Neural crest cell (in vitro differentiated cells): ENCODE results near the gene DNAJC30. TPM values are rescaled to one million over a fixed set of nuclear protein-coding genes. Genes with fewer than 3 reads are reported as not detected.
"Not testable (repeated sequence)": the region's sequence is repeated elsewhere in the genome, so short reads cannot be mapped to it uniquely, and the experiment has no call there.

ENCODE experiments used
- DNase-seq: peaks from one replicate; pipeline ENCODE4 v3.0.0; 2021; ENCODE audit warnings: low read depth, mixed read lengths, low spot score
- H3K27ac Mint-ChIP-seq: one replicate; pipeline ENCODE4 v1.8.0; 2021; ENCODE audit warnings: mild to moderate bottlenecking, mixed read lengths; ENCODE audit not compliant: unreplicated experiment
- H3K27me3 Mint-ChIP-seq: 2 replicates; pipeline ENCODE4 v1.8.0; 2021; ENCODE audit warnings: low read depth, mild to moderate bottlenecking, mixed read lengths
- H3K36me3 Mint-ChIP-seq: 2 replicates; pipeline ENCODE4 v1.8.0; 2021; ENCODE audit warnings: low read depth, mild to moderate bottlenecking, mixed read lengths
- H3K4me1 Mint-ChIP-seq: 2 replicates; pipeline ENCODE4 v1.8.0; 2021; ENCODE audit warnings: mixed read lengths
- H3K4me3 Mint-ChIP-seq: one replicate; pipeline ENCODE4 v1.8.0; 2021; ENCODE audit warnings: mild to moderate bottlenecking, mixed read lengths
- H3K9me3 Mint-ChIP-seq: 2 replicates; pipeline ENCODE4 v1.8.0; 2021; ENCODE audit warnings: mixed read lengths
- CTCF ChIP-seq: fragments of 200-600 bp; sonication (generic); conservative IDR thresholded peaks from 2 replicates; pipeline ENCODE4 v1.5.0; 2021; ENCODE audit warnings: antibody characterized with exemption, mild to moderate bottlenecking
- total RNA-seq: library from RNA; stranded (reverse); gene quantifications from 2 replicates; pipeline ENCODE4 v1.2.1, GENCODE V29; 2021

Gene DNAJC30
- total RNA-seq, 1 donor from 2014 or later, result 11.1 TPM

GRCh38 chr7:73679709-73680108, 3.5 kb downstream of the DNAJC30 start:
- H3K4me1 Mint-ChIP-seq, result peaks cover 23% of the 10 kb centered on the region
- no peak for DNase-seq
- TF ChIP-seq CTCF, result no peak
- peak overlapping the region; percentile 69 for H3K4me3 Mint-ChIP-seq
- no peaks in the 10 kb centered on the region for H3K9me3 Mint-ChIP-seq
- peaks cover 8% of the 10 kb centered on the region for H3K36me3 Mint-ChIP-seq
- H3K27me3 Mint-ChIP-seq, result no peaks in the 10 kb centered on the region
- H3K27ac Mint-ChIP-seq, result peak overlapping the region; percentile 86

- H3K4me1 Mint-ChIP-seq, result peaks cover 19% of the 10 kb centered on the region
- H3K4me3 Mint-ChIP-seq, result peak overlapping the region; percentile 69
- no peak for DNase-seq
- no peak for TF ChIP-seq CTCF
- peaks cover 7% of the 10 kb centered on the region for H3K36me3 Mint-ChIP-seq
- no peaks in the 10 kb centered on the region for H3K27me3 Mint-ChIP-seq
- no peak overlapping the region for H3K27ac Mint-ChIP-seq
- no peaks in the 10 kb centered on the region for H3K9me3 Mint-ChIP-seq
Observed at GRCh38 chr7:73678862-73679261, 4.4 kb downstream of the DNAJC30 start.

GRCh38 chr7:73676062-73676461, 7.2 kb downstream of the DNAJC30 start:
- H3K9me3 Mint-ChIP-seq, H3K27ac Mint-ChIP-seq, H3K27me3 Mint-ChIP-seq, H3K4me3 Mint-ChIP-seq, DNase-seq: not testable (repeated sequence)
- peak; percentile 19 for TF ChIP-seq CTCF
- Mint-ChIP-seq H3K4me1 (peaks cover 11% of the 10 kb centered on the region), H3K36me3 (peaks cover 12% of the 10 kb centered on the region)

GRCh38 chr7:73674468-73675124, 8.7 kb downstream of the DNAJC30 start:
- no peak overlapping the region for H3K27ac Mint-ChIP-seq
- no peaks in the 10 kb centered on the region for H3K9me3 Mint-ChIP-seq
- H3K4me3 Mint-ChIP-seq, result no peak overlapping the region

GRCh38 chr7:73671857-73672445, 11.3 kb downstream of the DNAJC30 start:
- Mint-ChIP-seq H3K36me3 (peaks cover 6% of the 10 kb centered on the region), H3K27me3 (no peaks in the 10 kb centered on the region), H3K9me3 (no peaks in the 10 kb centered on the region), H3K4me3 (peak overlapping the region; percentile 26), H3K4me1 (peaks cover 12% of the 10 kb centered on the region), H3K27ac (no peak overlapping the region)
- no peak for DNase-seq
- TF ChIP-seq CTCF, result no peak

More at GRCh38 chr7:73674468-73675124, 8.7 kb downstream of the DNAJC30 start:
- no peak for DNase-seq
- no peak for TF ChIP-seq CTCF
- peaks cover 12% of the 10 kb centered on the region for H3K36me3 Mint-ChIP-seq
- H3K4me1 Mint-ChIP-seq, result peaks cover 6% of the 10 kb centered on the region
- no peaks in the 10 kb centered on the region for H3K27me3 Mint-ChIP-seq
